Activated naive CD8-positive, alpha-beta T cell treated with anti-CD3 and anti-CD28 coated beads for 36 hours (primary cell): ENCODE measurements around the gene B4GALNT3. TPM values are rescaled to one million over a fixed set of nuclear protein-coding genes. Genes with fewer than 3 reads are reported as not detected.

ENCODE experiments used
- DNase-seq: peaks from one replicate; pipeline ENCODE4 v3.0.0; 2021
- H3K27ac Mint-ChIP-seq: one replicate; pipeline ENCODE4 v1.8.0; 2022; ENCODE audit warnings: mild to moderate bottlenecking, moderate library complexity, mixed read lengths
- H3K27me3 Mint-ChIP-seq: one replicate; pipeline ENCODE4 v1.8.0; 2022; ENCODE audit warnings: mild to moderate bottlenecking, mixed read lengths
- H3K36me3 Mint-ChIP-seq: one replicate; pipeline ENCODE4 v1.8.0; 2021; ENCODE audit warnings: mild to moderate bottlenecking, mixed read lengths
- H3K4me1 Mint-ChIP-seq: one replicate; pipeline ENCODE4 v1.8.0; 2021; ENCODE audit warnings: mixed read lengths
- H3K4me3 Mint-ChIP-seq: one replicate; pipeline ENCODE4 v1.8.0; 2022; ENCODE audit warnings: mild to moderate bottlenecking, moderate library complexity, mixed read lengths
- H3K9me3 Mint-ChIP-seq: one replicate; pipeline ENCODE4 v1.8.0; 2022; ENCODE audit warnings: mixed read lengths
- total RNA-seq, 2 experiments: library from RNA; stranded (reverse); gene quantifications; one replicate each; pipeline ENCODE4 v1.2.3, GENCODE V29; 2021

B4GALNT3 gene
- total RNA-seq, 2 experiments from 2014 or later: 0.66 to 1.1 TPM

- no peak overlapping the region for H3K4me3 Mint-ChIP-seq
- H3K27ac Mint-ChIP-seq: no peak overlapping the region
- H3K27me3 Mint-ChIP-seq: peaks cover 6% of the 10 kb centered on the region
- H3K4me1 Mint-ChIP-seq: no peaks in the 10 kb centered on the region
- no peak for DNase-seq
- no peaks in the 10 kb centered on the region for H3K9me3 Mint-ChIP-seq
- no peaks in the 10 kb centered on the region for H3K36me3 Mint-ChIP-seq
These were observed 49.8 kb downstream of the B4GALNT3 start for GRCh38 chr12:509500-509899.

DNA sequence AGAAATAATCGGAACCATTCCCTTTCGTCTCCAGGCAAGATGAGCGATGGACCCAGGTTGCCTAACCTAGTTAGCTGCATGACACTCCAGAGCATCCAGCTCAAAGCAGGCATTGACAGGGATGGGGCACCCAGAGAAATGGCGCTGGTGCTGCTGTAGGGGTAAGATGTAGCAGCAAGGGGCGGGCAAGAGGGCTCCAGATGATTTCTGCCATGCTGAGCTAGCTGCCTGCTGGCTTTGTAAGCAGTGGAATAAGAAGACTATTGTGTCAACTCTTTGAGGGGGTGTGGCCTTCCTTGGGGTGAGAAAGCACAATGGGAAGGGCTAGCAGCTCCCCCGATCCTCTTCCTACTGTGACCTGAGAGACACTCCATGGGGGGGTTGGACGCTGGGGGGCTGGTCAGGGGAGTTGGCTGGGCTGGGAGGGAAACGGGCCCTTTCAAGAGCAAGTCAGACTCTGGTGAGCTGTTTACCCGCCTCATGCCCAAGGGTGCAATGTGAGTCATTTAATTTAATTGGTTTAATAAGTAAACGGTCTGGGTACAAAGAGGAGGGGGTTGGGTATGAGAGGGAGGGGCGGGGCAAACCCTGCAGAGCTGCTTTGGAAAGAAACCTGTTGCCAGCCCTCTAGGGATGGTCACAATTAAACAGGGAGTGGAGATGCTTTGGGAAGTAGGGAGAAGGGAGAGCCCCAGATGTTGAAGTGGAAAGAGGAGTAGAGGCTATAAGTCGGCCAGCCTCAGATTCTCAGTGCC lies 50.5 kb downstream of the B4GALNT3 start:
- Mint-ChIP-seq H3K4me1 (no peaks in the 10 kb centered on the region), H3K27me3 (peaks cover 6% of the 10 kb centered on the region), H3K9me3 (no peaks in the 10 kb centered on the region), H3K4me3 (no peak overlapping the region), H3K27ac (no peak overlapping the region), H3K36me3 (no peaks in the 10 kb centered on the region)
- DNase-seq: no peak

DNA sequence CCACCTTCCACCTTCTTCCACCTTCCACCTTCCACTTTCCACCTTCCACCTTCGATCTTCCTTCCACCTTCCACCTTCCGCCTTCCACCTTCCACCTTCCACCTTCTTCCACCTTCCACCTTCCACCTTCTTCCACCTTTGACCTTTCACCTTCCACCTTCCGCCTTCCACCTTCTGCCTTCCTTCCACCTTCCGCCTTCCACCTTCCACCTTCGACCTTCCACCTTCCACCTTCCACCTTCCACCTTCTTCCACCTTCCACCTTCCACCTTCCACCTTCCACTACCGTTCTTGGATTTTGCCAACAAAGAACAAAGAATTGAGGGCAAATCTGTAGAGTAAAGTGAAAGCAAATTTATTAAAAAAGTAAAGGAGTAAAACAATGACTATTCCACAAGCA lies 53.2 kb downstream of the B4GALNT3 start:
- Mint-ChIP-seq H3K4me1 (no peaks in the 10 kb centered on the region), H3K4me3 (no peak overlapping the region), H3K27me3 (peaks cover 6% of the 10 kb centered on the region), H3K9me3 (no peaks in the 10 kb centered on the region), H3K36me3 (no peaks in the 10 kb centered on the region), H3K27ac (no peak overlapping the region)
- DNase-seq: no peak

DNA sequence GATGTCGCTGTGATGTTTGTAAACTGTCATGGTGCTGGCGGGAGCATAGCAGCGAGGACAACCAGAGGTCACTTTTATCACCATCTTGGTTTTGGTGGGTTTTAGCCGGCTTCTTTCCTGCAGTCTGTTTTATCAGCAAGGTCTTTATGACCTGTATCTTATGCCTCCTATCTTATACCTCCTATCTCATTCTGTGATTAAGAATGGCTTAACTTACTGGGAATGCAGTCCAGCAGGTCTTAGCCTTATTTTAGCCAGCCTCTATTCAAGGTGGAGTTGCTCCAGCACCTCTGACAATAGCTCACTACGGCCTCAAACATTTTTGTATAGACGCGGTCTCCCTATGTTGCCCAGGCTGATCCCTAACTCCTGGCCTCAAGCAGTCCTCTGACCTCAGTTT lies 53.7 kb downstream of the B4GALNT3 start:
- H3K27me3 Mint-ChIP-seq: peaks cover 6% of the 10 kb centered on the region
- no peak overlapping the region for H3K27ac Mint-ChIP-seq
- no peak for DNase-seq
- H3K36me3 Mint-ChIP-seq: no peaks in the 10 kb centered on the region
- no peak overlapping the region for H3K4me3 Mint-ChIP-seq
- no peaks in the 10 kb centered on the region for H3K9me3 Mint-ChIP-seq
- no peaks in the 10 kb centered on the region for H3K4me1 Mint-ChIP-seq

DNA sequence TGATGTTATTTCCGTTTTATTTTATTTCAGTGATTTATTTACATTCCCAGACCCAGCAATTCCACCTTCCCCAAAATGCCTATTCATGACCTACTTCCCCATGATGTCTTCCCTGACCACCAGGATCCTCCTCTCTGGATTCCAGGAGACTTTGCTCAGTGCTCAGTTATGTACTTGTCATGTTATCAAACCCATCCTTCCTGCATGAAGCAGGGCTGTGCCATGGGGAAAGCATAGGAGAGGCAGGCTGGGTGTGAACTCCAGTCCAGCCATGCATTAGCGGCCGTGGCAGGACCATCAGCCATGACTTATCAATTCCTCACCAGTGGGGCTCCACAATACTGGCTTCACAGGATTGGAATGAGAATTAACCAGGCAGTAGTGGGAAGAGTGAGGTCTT lies 57.8 kb downstream of the B4GALNT3 start:
- no peaks in the 10 kb centered on the region for H3K36me3 Mint-ChIP-seq
- no peak overlapping the region for H3K27ac Mint-ChIP-seq
- H3K4me1 Mint-ChIP-seq: no peaks in the 10 kb centered on the region
- peaks cover 12% of the 10 kb centered on the region for H3K27me3 Mint-ChIP-seq
- no peak for DNase-seq
- no peak overlapping the region for H3K4me3 Mint-ChIP-seq
- H3K9me3 Mint-ChIP-seq: no peaks in the 10 kb centered on the region

GRCh38 chr12:520119-520518 lies 60.4 kb downstream of the B4GALNT3 start:
- H3K9me3 Mint-ChIP-seq: no peaks in the 10 kb centered on the region
- no peak overlapping the region for H3K27ac Mint-ChIP-seq
- no peaks in the 10 kb centered on the region for H3K4me1 Mint-ChIP-seq
- no peak for DNase-seq
- no peaks in the 10 kb centered on the region for H3K36me3 Mint-ChIP-seq
- no peak overlapping the region for H3K4me3 Mint-ChIP-seq
- peaks cover 6% of the 10 kb centered on the region for H3K27me3 Mint-ChIP-seq

GRCh38 chr12:522692-523378 lies 63.1 kb downstream of the B4GALNT3 start:
- no peaks in the 10 kb centered on the region for H3K9me3 Mint-ChIP-seq
- no peak overlapping the region for H3K4me3 Mint-ChIP-seq
- no peak for DNase-seq
- H3K27ac Mint-ChIP-seq: no peak overlapping the region
- no peaks in the 10 kb centered on the region for H3K4me1 Mint-ChIP-seq
- H3K36me3 Mint-ChIP-seq: no peaks in the 10 kb centered on the region
- H3K27me3 Mint-ChIP-seq: peaks cover 6% of the 10 kb centered on the region

GRCh38 chr12:524167-524951 lies 64.6 kb downstream of the B4GALNT3 start:
- Mint-ChIP-seq H3K9me3 (no peaks in the 10 kb centered on the region), H3K4me1 (no peaks in the 10 kb centered on the region), H3K27me3 (peaks cover 6% of the 10 kb centered on the region), H3K27ac (no peak overlapping the region), H3K36me3 (no peaks in the 10 kb centered on the region), H3K4me3 (no peak overlapping the region)
- no peak for DNase-seq

DNA sequence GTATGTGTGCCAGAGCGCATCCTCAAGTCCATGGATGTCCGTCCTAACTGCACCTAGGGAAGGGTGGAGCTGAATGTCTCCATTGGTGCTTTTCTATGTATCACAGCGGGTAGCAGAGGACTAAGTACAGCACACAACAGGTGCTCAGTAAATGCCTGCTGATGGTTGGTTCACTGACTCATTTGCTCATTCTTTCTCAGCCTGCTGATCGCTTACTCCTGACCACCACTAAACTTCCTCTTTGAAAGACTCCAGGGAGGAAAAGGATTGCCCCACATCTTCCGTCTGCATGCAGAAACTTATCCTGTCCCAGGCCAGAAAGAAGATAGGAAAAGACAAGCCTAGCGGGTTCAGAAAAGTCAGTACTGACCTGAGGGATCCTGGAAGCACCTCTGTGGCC lies 66.3 kb downstream of the B4GALNT3 start:
- Mint-ChIP-seq H3K27me3 (no peaks in the 10 kb centered on the region), H3K4me1 (no peaks in the 10 kb centered on the region), H3K27ac (no peak overlapping the region), H3K36me3 (no peaks in the 10 kb centered on the region), H3K9me3 (no peaks in the 10 kb centered on the region), H3K4me3 (no peak overlapping the region)
- DNase-seq: no peak

DNA sequence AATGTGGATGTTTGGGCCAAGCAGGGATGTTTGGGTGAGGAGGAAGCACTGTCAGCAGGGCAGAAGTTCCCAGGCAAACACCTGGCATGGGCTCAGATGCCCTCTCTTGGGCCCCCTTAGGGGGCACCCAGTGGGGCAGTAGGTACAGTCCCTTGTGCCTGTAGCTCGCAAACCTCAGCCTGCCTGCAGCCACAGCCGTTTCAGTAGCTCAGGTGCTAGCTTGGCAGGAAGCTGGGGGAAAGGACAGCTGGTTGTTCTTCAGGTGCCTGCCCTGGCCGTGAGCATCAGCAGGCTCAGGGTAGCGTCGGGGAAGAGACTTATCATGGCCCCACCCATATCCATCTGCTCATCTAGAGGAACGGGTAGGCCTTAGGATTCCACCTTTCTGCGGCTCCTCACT lies 67.5 kb downstream of the B4GALNT3 start:
- Mint-ChIP-seq H3K4me1 (no peaks in the 10 kb centered on the region), H3K36me3 (peaks cover 4% of the 10 kb centered on the region)

DNA sequence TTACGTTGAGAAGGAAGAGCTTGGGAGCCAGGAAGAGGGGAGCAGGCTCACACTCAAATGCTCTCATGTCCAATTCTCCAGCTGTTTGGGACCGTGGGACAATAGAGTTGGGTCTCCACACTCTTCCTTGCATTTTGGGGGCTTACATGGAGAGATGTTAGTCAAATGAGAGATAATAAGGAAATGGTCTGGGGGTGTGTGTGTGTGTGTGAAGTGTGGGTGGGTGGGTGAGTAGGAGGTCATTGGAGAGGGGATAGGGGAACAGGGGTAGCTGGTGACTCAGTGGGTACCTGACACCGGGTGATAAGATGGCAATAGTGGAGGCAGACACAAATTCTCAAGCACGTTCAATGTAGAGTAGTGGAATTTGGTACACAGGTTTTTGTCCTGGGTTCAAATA lies 68.0 kb downstream of the B4GALNT3 start:
- H3K4me1 Mint-ChIP-seq: no peaks in the 10 kb centered on the region
- peaks cover 5% of the 10 kb centered on the region for H3K36me3 Mint-ChIP-seq
- H3K4me3 Mint-ChIP-seq: no peak overlapping the region
- no peaks in the 10 kb centered on the region for H3K27me3 Mint-ChIP-seq
- H3K27ac Mint-ChIP-seq: no peak overlapping the region
- peaks cover 7% of the 10 kb centered on the region for H3K9me3 Mint-ChIP-seq
- no peak for DNase-seq

More for the DNA sequence above, 67.5 kb downstream of the B4GALNT3 start:
- no peak for DNase-seq
- Mint-ChIP-seq H3K9me3 (peaks cover 4% of the 10 kb centered on the region), H3K4me3 (no peak overlapping the region), H3K27me3 (no peaks in the 10 kb centered on the region), H3K27ac (no peak overlapping the region)

GRCh38 chr12:530308-530707 lies 70.6 kb downstream of the B4GALNT3 start:
- H3K4me3 Mint-ChIP-seq: no peak overlapping the region
- peaks cover 1% of the 10 kb centered on the region for H3K4me1 Mint-ChIP-seq
- H3K27me3 Mint-ChIP-seq: no peaks in the 10 kb centered on the region
- DNase-seq: no peak
- peaks cover 5% of the 10 kb centered on the region for H3K36me3 Mint-ChIP-seq
- peaks cover 7% of the 10 kb centered on the region for H3K9me3 Mint-ChIP-seq
- no peak overlapping the region for H3K27ac Mint-ChIP-seq

DNA sequence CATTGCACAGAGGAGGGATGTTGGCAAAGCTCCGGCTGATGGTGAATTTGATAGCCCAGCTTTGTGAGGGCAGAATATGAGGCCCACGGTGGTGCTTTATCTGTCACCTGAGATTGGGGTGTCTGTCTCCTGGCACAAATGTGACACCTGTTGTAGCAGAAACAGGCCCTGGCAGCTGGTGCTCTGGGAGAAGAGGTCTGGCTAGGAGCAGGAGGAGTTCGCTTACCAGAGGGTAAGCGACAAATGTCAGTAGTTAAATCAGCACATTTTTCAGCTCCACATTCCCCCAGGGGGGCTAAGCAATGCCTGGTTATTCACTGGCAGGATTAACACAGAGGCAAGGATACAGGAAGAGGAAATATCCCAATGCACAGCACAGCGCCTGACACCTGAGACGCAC lies 71.1 kb downstream of the B4GALNT3 start:
- H3K4me3 Mint-ChIP-seq: no peak overlapping the region
- no peaks in the 10 kb centered on the region for H3K27me3 Mint-ChIP-seq
- H3K27ac Mint-ChIP-seq: no peak overlapping the region
- H3K36me3 Mint-ChIP-seq: peaks cover 5% of the 10 kb centered on the region
- DNase-seq: no peak
- peaks cover 1% of the 10 kb centered on the region for H3K4me1 Mint-ChIP-seq
- H3K9me3 Mint-ChIP-seq: peaks cover 7% of the 10 kb centered on the region

DNA sequence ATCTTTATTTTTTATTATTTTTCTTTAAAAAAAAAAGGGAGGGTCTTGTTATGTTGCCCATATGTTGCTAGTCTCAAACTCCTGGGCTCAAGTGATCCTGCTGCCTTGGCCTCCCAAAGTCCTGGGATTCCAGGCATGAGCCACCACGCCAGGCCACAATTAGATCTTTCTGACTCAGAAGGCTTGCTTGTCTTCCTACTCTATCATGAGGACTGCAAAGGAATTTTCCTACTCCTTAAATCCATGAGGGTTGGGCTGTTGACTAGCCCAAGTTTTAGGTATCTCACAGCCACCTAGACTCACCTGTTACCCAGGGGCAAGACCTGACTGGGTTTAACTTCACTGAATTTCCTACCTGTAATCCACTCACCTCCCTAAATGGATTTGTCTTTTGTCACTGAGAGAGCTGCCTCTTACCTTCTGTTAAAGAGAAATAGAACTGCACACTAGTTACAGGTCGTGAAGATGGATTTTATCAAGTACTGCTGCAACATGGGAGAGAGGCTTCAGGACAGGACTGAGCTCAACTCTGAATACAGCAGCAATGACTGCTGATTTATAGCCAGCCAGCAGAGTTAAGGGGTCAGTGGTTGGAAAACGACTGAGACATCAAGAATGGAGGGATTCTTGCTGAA lies 72.3 kb downstream of the B4GALNT3 start:
- Mint-ChIP-seq H3K4me1 (peaks cover 1% of the 10 kb centered on the region), H3K36me3 (peaks cover 5% of the 10 kb centered on the region), H3K27me3 (no peaks in the 10 kb centered on the region), H3K4me3 (no peak overlapping the region), H3K9me3 (peaks cover 7% of the 10 kb centered on the region), H3K27ac (no peak overlapping the region)
- no peak for DNase-seq
